GM12872 (cell line): ENCODE data around the gene ZNF425.

Experiments used
- CTCF ChIP-seq: IDR thresholded peaks from 3 replicates; pipeline ENCODE4 v1.5.1; 2011; ENCODE audit warnings: low read depth, mild to moderate bottlenecking, low read length, moderate library complexity; ENCODE audit not compliant: insufficient read depth

ZNF425 gene

GRCh38 chr7:149145031-149145845 is 19.1 kb upstream of the ZNF425 start:
- TF ChIP-seq CTCF = no peak

GRCh38 chr7:149141893-149142292 is 15.8 kb upstream of the ZNF425 start:
- TF ChIP-seq CTCF = no peak

GRCh38 chr7:149140831-149141230 is 14.7 kb upstream of the ZNF425 start:
- TF ChIP-seq CTCF = no peak

GRCh38 chr7:149136118-149136517 is 10.0 kb upstream of the ZNF425 start:
- no peak for TF ChIP-seq CTCF

- TF ChIP-seq CTCF = no peak
Measured at GRCh38 chr7:149133028-149133710, 7.0 kb upstream of the ZNF425 start.

GRCh38 chr7:149130572-149131198 is 4.6 kb upstream of the ZNF425 start:
- no peak for TF ChIP-seq CTCF

GRCh38 chr7:149126662-149127266 is 640 bp upstream of the ZNF425 start:
- TF ChIP-seq CTCF = no peak
